WTC11 (cell line): ENCODE measurements around the gene KLHL20. TPM values are rescaled to one million over a fixed set of nuclear protein-coding genes. Genes with fewer than 3 reads are reported as not detected.
A peak's percentile ranks its signal among the peaks of the same experiment; 100 is the strongest.

Source experiments
- ATF6 ChIP-seq: sonication (generic); formaldehyde crosslinking; IDR thresholded peaks from 2 replicates; pipeline ENCODE4 v1.8.1; 2023; ENCODE audit warnings: mild to moderate bottlenecking, missing genetic modification reagents
- CREM ChIP-seq: sonication (generic); formaldehyde crosslinking; IDR thresholded peaks from 2 replicates; pipeline ENCODE4 v1.8.1; 2022; ENCODE audit warnings: mild to moderate bottlenecking, missing genetic modification reagents, moderate library complexity
- EMX1 ChIP-seq: fragments of 250-450 bp; sonication (Bioruptor Pico); IDR thresholded peaks from 2 replicates; pipeline ENCODE4 v1.8.0; 2021; ENCODE audit warnings: mild to moderate bottlenecking
- FOXP1 ChIP-seq: sonication (generic); formaldehyde crosslinking; IDR thresholded peaks from 2 replicates; pipeline ENCODE4 v1.8.0; 2022; ENCODE audit warnings: missing genetic modification reagents, mild to moderate bottlenecking, moderate library complexity, borderline replicate concordance
- FOXP4 ChIP-seq: sonication (generic); formaldehyde crosslinking; IDR thresholded peaks from 2 replicates; pipeline ENCODE4 v1.8.0; 2022; ENCODE audit warnings: mild to moderate bottlenecking, missing genetic modification reagents
- JAZF1 ChIP-seq: fragments of 250-450 bp; sonication (Bioruptor Pico); IDR thresholded peaks from 2 replicates; pipeline ENCODE4 v1.9.0; 2021; ENCODE audit warnings: moderate library complexity, mild to moderate bottlenecking, inconsistent platforms
- NFYB ChIP-seq: sonication (generic); formaldehyde crosslinking; conservative IDR thresholded peaks from 2 replicates; pipeline ENCODE4 v1.8.0; 2022; ENCODE audit warnings: low read depth, missing genetic modification reagents
- NR3C1 ChIP-seq: sonication (generic); formaldehyde crosslinking; conservative IDR thresholded peaks from 2 replicates; pipeline ENCODE4 v1.8.1; 2023; ENCODE audit warnings: low read depth, mild to moderate bottlenecking, missing genetic modification reagents
- TEAD1 ChIP-seq: sonication (generic); formaldehyde crosslinking; IDR thresholded peaks from 2 replicates; pipeline ENCODE4 v1.8.0; 2022; ENCODE audit warnings: mild to moderate bottlenecking, missing genetic modification reagents
- USF1 ChIP-seq: sonication (generic); formaldehyde crosslinking; IDR thresholded peaks from 2 replicates; pipeline ENCODE4 v1.8.0; 2022; ENCODE audit warnings: mild to moderate bottlenecking, missing genetic modification reagents
- USF2 ChIP-seq: sonication (generic); formaldehyde crosslinking; IDR thresholded peaks from 2 replicates; pipeline ENCODE4 v1.8.1; 2023; ENCODE audit warnings: mild to moderate bottlenecking, missing genetic modification reagents, moderate library complexity
- ZNF219 ChIP-seq: sonication (generic); formaldehyde crosslinking; IDR thresholded peaks from 2 replicates; pipeline ENCODE4 v1.8.0; 2023; ENCODE audit warnings: missing genetic modification reagents, mild to moderate bottlenecking, borderline replicate concordance
- ZNF232 ChIP-seq: sonication (generic); formaldehyde crosslinking; IDR thresholded peaks from 2 replicates; pipeline ENCODE4 v1.8.0; 2022; ENCODE audit warnings: mild to moderate bottlenecking, missing genetic modification reagents
- total RNA-seq: library from RNA; stranded (reverse); gene quantifications from 3 replicates; pipeline ENCODE4 v1.2.3, GENCODE V29; 2021
- TF ChIP-seq, protein P1 (sequence below): fragments of 250-450 bp; sonication (Bioruptor Pico); conservative IDR thresholded peaks from 2 replicates; pipeline ENCODE4 v1.9.0; 2021; ENCODE audit warnings: mild to moderate bottlenecking
- TF ChIP-seq, protein P2 (sequence below): sonication (generic); formaldehyde crosslinking; IDR thresholded peaks from 2 replicates; pipeline ENCODE4 v1.8.1; 2022; ENCODE audit warnings: low read depth, mild to moderate bottlenecking, moderate library complexity, missing genetic modification reagents, borderline replicate concordance
- TF ChIP-seq, protein P3 (sequence below): sonication (generic); formaldehyde crosslinking; IDR thresholded peaks from 2 replicates; pipeline ENCODE4 v1.8.1; 2022; ENCODE audit warnings: missing genetic modification reagents, borderline replicate concordance
- TF ChIP-seq, protein P4 (sequence below): sonication (generic); formaldehyde crosslinking; IDR thresholded peaks from 2 replicates; pipeline ENCODE4 v1.8.1; 2022; ENCODE audit warnings: mild to moderate bottlenecking, moderate library complexity, missing genetic modification reagents

KLHL20 gene
- total RNA-seq, 1 experiment from 2014 or later, result 12.5 TPM

DNA sequence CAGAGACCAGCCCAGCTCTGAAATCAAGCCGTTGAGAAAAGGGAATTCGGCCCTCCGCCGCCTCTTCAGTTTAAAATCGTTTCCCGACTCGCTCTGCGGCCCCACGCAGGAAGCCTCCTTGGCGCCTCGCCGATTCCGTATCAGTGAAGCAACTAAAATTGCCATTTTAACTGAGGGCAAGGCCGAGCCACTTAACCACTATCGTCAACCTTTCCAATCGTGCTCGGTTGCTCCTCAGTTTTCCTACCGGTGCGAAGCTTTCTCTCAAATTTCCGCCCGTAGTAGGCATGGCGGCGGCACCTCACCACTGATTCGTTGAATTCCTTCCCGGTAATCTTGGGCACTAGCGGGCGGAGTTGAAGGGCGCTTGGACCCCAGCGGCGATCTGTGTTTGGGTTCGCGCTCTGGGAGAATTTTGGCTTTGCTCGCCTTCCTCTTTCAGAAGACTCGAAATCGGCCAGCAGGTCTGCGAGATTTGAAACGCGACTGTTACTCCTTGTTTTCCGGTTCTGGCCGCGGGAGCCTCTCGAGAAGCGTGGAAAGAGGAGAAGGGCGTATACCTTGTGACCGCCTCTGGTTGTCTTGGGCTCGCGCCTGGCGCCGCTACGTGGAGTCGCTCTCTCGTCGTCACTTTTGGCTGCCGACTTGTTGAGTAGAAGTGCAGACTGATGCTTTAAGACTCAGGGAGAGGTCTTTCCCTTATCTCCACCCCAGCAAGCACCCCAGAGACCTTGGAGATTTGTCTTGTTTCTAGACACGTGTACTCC is 109.7 kb downstream of the KLHL20 start, which contains the start of the genes CENPL and DARS2 (continued):
- TF ChIP-seq FOXP1 (CRISPR knock-in tag) (0 out of 2 replicates have a peak, but pooled peaks have one; percentile 18), NR3C1 (CRISPR knock-in tag) (no peak), ZNF232 (peak; percentile 66; the same call in 1 of the 2 replicates), CREM (CRISPR knock-in tag) (peak; percentile 57), TEAD1 (CRISPR knock-in tag) (peak; percentile 52; the same call in 1 of the 2 replicates), EMX1 (CRISPR knock-in tag) (no peak), ATF6 (no peak), JAZF1 (no peak), FOXP4 (CRISPR knock-in tag) (0 out of 2 replicates have a peak, but pooled peaks have one; percentile 19), USF2 (peak; percentile 43; the same call in 1 of the 2 replicates), ZNF219 (CRISPR knock-in tag) (no peak), USF1 (peak; percentile 55; the same call in 1 of the 2 replicates), NFYB (CRISPR knock-in tag) (peak; percentile 42; the same call in 1 of the 2 replicates)
- TF ChIP-seq, protein P1, sequence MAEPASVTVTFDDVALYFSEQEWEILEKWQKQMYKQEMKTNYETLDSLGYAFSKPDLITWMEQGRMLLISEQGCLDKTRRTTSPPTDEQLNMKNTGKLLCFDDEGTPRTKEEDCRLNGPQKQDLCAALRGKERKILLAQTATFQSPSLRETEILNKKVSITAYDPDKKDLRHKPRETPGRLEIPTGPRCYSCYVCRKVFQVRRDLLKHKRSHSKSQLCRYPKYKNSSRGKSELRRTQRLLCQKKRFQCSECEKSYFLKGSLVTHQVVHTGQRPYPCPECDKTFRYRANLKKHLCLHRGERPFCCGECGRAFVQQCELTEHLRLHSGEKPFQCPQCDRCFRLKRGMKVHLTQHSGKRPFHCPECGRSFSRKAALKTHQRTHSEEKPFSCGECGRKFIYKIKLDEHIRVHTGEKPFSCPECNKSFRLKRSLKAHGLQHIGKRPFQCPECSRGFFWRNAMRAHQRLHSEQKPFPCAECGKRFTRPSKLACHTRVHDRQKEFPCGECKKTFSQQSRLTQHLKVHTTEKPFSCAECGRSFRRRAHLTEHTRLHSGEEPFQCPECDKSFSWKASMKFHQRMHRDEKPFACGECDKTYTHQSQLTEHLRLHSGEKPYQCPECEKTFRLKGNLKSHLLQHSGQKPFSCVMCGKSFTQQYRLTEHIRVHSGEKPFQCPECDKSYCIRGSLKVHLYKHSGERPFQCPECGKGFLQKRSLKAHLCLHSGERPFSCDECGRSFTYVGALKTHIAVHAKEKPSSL (CRISPR knock-in tag), result no peak
- TF ChIP-seq, protein P2, sequence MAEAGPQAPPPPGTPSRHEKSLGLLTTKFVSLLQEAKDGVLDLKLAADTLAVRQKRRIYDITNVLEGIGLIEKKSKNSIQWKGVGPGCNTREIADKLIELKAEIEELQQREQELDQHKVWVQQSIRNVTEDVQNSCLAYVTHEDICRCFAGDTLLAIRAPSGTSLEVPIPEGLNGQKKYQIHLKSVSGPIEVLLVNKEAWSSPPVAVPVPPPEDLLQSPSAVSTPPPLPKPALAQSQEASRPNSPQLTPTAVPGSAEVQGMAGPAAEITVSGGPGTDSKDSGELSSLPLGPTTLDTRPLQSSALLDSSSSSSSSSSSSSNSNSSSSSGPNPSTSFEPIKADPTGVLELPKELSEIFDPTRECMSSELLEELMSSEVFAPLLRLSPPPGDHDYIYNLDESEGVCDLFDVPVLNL (CRISPR knock-in tag), result peak; percentile 63; the same call in 1 of the 2 replicates
- TF ChIP-seq, protein P3, sequence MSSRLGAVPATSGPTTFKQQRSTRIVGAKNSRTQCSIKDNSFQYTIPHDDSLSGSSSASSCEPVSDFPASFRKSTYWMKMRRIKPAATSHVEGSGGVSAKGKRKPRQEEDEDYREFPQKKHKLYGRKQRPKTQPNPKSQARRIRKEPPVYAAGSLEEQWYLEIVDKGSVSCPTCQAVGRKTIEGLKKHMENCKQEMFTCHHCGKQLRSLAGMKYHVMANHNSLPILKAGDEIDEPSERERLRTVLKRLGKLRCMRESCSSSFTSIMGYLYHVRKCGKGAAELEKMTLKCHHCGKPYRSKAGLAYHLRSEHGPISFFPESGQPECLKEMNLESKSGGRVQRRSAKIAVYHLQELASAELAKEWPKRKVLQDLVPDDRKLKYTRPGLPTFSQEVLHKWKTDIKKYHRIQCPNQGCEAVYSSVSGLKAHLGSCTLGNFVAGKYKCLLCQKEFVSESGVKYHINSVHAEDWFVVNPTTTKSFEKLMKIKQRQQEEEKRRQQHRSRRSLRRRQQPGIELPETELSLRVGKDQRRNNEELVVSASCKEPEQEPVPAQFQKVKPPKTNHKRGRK, result no peak
- TF ChIP-seq, protein P4, sequence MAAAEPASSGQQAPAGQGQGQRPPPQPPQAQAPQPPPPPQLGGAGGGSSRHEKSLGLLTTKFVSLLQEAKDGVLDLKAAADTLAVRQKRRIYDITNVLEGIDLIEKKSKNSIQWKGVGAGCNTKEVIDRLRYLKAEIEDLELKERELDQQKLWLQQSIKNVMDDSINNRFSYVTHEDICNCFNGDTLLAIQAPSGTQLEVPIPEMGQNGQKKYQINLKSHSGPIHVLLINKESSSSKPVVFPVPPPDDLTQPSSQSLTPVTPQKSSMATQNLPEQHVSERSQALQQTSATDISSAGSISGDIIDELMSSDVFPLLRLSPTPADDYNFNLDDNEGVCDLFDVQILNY, result peak; percentile 50; the same call in 1 of the 2 replicates
- TF ChIP-seq, all 79 proteins: peak for 19
